K562 (cell line): ENCODE results near the gene ZNF581. TPM values are rescaled to one million over a fixed set of nuclear protein-coding genes. Genes with fewer than 3 reads are reported as not detected.

Experiments
- ATAC-seq: fragments of 200-7000 bp; cut with Tn5 transposase; 3 replicates; pipeline ENCODE4 v1.9.1; 2020; ENCODE audit warnings: moderate library complexity
- BruUV-seq: library from RNA; stranded (reverse); fragments of 400-500 nt; replicated peaks from 2 replicates; lab custom pipeline; 2021; lab: Mats Ljungman, UMichigan
- CTCF ChIA-PET: fragments of 300-600 bp; formaldehyde crosslinking; extraction: SDS; loops from one replicate; lab custom pipeline; 2021; ENCODE audit warnings: low intra/inter-chr PET ratio; lab: Yijun Ruan, JAX
- POLR2A ChIA-PET: fragments of 300-600, 350-650 bp; sonication (Branson Sonifier 250); formaldehyde crosslinking; extraction: SDS; loops from one replicate; lab custom pipeline; 2021; ENCODE audit warnings: antibody characterized with exemption, inconsistent platforms; lab: Yijun Ruan, JAX
- DNase-seq, 4 experiments: peaks; one replicate each; pipeline versions ENCODE4 v3.0.0 to v3.0.0-alpha.2; 2011 to 2018; ENCODE audit warnings: low spot score in 3 of 4, mixed read lengths in 3 of 4; ENCODE audit errors: extremely low read depth in 1 of 4
- FAIRE-seq: peaks from 2 replicates; lab custom pipeline; 2011; peaks lifted over from hg19 to GRCh38; lab: Jason Lieb, UNC
- H2AFZ ChIP-seq: 2 replicates; pipeline ENCODE4 v1.6.0; 2011; ENCODE audit warnings: low read depth, low read length, control low read depth, inconsistent platforms
- H3K27ac ChIP-seq: fragments of 200-600 bp; 3 replicates; pipeline ENCODE4 v1.8.0; 2011; ENCODE audit warnings: low read depth, mild to moderate bottlenecking, control low read depth, inconsistent platforms, low read length, moderate library complexity, mixed read lengths; ENCODE audit errors: extremely low read depth
- H3K27me3 ChIP-seq, 2 experiments: fragments of 300-600 bp in 1 of 2; 2 replicates in 1 of 2; 3 replicates in 1 of 2; pipeline versions ENCODE4 v1.6.0 to v1.8.0; 2011; ENCODE audit warnings: inconsistent platforms in 2 of 2, low read length in 2 of 2, mild to moderate bottlenecking in 1 of 2, mixed read lengths in 1 of 2, moderate library complexity in 1 of 2; ENCODE audit not compliant: control insufficient read depth in 2 of 2, insufficient read depth in 2 of 2
- H3K36me3 ChIP-seq: fragments of 300-600 bp; 3 replicates; pipeline ENCODE4 v1.8.0; 2011; ENCODE audit warnings: mild to moderate bottlenecking, low read length, inconsistent platforms; ENCODE audit not compliant: control insufficient read depth, insufficient read depth
- H3K4me1 ChIP-seq, 2 experiments: fragments of 200-600 bp in 1 of 2; replicated peaks in 1 of 2; 2 replicates in 1 of 2; 3 replicates in 1 of 2; pipeline versions ENCODE4 v1.5.1 to v1.8.0; 2011; ENCODE audit warnings: inconsistent platforms in 2 of 2, low read length in 2 of 2, mild to moderate bottlenecking in 1 of 2, mixed read lengths in 1 of 2, moderate library complexity in 1 of 2; ENCODE audit not compliant: control insufficient read depth in 2 of 2, insufficient read depth in 2 of 2
- H3K4me2 ChIP-seq: 2 replicates; pipeline ENCODE4 v1.6.1; 2011; ENCODE audit warnings: low read length, control low read depth, inconsistent platforms, mixed read lengths; ENCODE audit not compliant: insufficient read depth
- H3K4me3 ChIP-seq: fragments of 200-600 bp; sonication (generic), shearing (Covaris generic); 2 replicates; pipeline ENCODE4 v1.5.1; 2016; ENCODE audit warnings: control low read depth, inconsistent platforms
- H3K79me2 ChIP-seq: fragments of 200-600 bp; 3 replicates; pipeline ENCODE4 v1.8.0; 2011; ENCODE audit warnings: low read length, inconsistent platforms; ENCODE audit not compliant: control insufficient read depth, insufficient read depth
- H3K9ac ChIP-seq, 2 experiments: 2 replicates each; pipeline versions ENCODE4 v1.6.0 to v1.6.1; 2011; ENCODE audit warnings: low read depth in 2 of 2, low read length in 2 of 2, control low read depth in 1 of 2, inconsistent platforms in 1 of 2, mild to moderate bottlenecking in 1 of 2, mixed read lengths in 1 of 2; ENCODE audit not compliant: insufficient read depth in 1 of 2
- H3K9me1 ChIP-seq: one replicate; pipeline ENCODE4 v1.6.0; 2011; ENCODE audit warnings: inconsistent platforms, mild to moderate bottlenecking, low read length, moderate library complexity; ENCODE audit not compliant: control insufficient read depth, insufficient read depth
- H3K9me3 ChIP-seq: replicated peaks from 2 replicates; pipeline ENCODE4 v1.5.1; 2011; ENCODE audit warnings: low read depth, low read length, inconsistent platforms; ENCODE audit not compliant: control insufficient read depth, insufficient read depth
- H4K20me1 ChIP-seq: replicated peaks from 2 replicates; pipeline ENCODE4 v1.6.1; 2011; ENCODE audit warnings: low read length, inconsistent platforms, mixed read lengths; ENCODE audit not compliant: control insufficient read depth, insufficient read depth
- ETS2 ChIP-seq: IDR thresholded peaks from 2 replicates; pipeline ENCODE4 v1.6.1; 2016; ENCODE audit warnings: borderline replicate concordance, missing genetic modification characterization, mild to moderate bottlenecking, moderate library complexity, missing compliant biosample characterization; ENCODE audit not compliant: poor library complexity, severe bottlenecking
- GTF2A2 ChIP-seq: IDR thresholded peaks from 2 replicates; pipeline ENCODE4 v1.6.1; 2016; ENCODE audit warnings: mild to moderate bottlenecking, missing genetic modification characterization, missing compliant biosample characterization
- GTF2F1 ChIP-seq: IDR thresholded peaks from 2 replicates; pipeline ENCODE4 v1.6.1; 2011; ENCODE audit warnings: low read depth, low read length, improper control_type of control experiment
- HNRNPL ChIP-seq: fragments of 200-400 bp; formaldehyde crosslinking; IDR thresholded peaks from 2 replicates; pipeline ENCODE4 v1.6.1; 2017; ENCODE audit warnings: low read depth, mild to moderate bottlenecking, low read length
- PHF21A ChIP-seq: fragments of 450-650 bp; IDR thresholded peaks from 2 replicates; pipeline ENCODE4 v1.6.1; 2017; ENCODE audit warnings: low read depth, borderline replicate concordance
- PHF8 ChIP-seq: fragments of 200-600 bp; sonication (generic); IDR thresholded peaks from 2 replicates; pipeline ENCODE4 v1.6.1; 2012; ENCODE audit warnings: mixed run types, mild to moderate bottlenecking, inconsistent platforms, low read length, moderate library complexity, borderline replicate concordance
- POLR2G ChIP-seq: fragments of 200-400 bp; formaldehyde crosslinking; IDR thresholded peaks from 2 replicates; pipeline ENCODE4 v1.6.1; 2017; ENCODE audit warnings: low read depth, mild to moderate bottlenecking, antibody characterized with exemption, low read length, moderate library complexity
- RBFOX2 ChIP-seq: fragments of 200-400 bp; formaldehyde crosslinking; IDR thresholded peaks from 2 replicates; pipeline ENCODE4 v1.6.1; 2017; ENCODE audit warnings: low read depth, mild to moderate bottlenecking, low read length, moderate library complexity
- RUNX1 ChIP-seq: sonication (generic); IDR thresholded peaks from 2 replicates; pipeline ENCODE4 v1.6.1; 2016; ENCODE audit warnings: antibody characterized with exemption, low read depth
- TOE1 ChIP-seq, 2 experiments: fragments of 450-650 bp in 1 of 2; sonication (generic) in 1 of 2; formaldehyde crosslinking in 1 of 2; IDR thresholded peaks; 2 replicates each; pipeline versions ENCODE4 v1.7.1 to v1.8.0; 2016 to 2022; ENCODE audit warnings: borderline replicate concordance in 2 of 2, mild to moderate bottlenecking in 2 of 2, antibody characterized with exemption in 1 of 2, inconsistent platforms in 1 of 2, low read depth in 1 of 2, missing genetic modification reagents in 1 of 2, moderate library complexity in 1 of 2
- ZBTB33 ChIP-seq: sonication (generic); formaldehyde crosslinking; IDR thresholded peaks from 2 replicates; pipeline ENCODE4 v1.8.1; 2023; ENCODE audit warnings: mild to moderate bottlenecking, missing genetic modification reagents
- WGBS: fragments of 100-300 bp; shearing (Covaris generic); methylation state at CpG from one replicate; pipeline ENCODE4 v1.1.6; 2016; ENCODE audit warnings: low coverage, mixed read lengths; ENCODE audit not compliant: insufficient coverage; ENCODE audit errors: missing lambda C conversion rate; 5-methylcytosine and 5-hydroxymethylcytosine counted together
- in situ Hi-C: fragments of 300-500 bp; cut with MboI; formaldehyde crosslinking; loops from 4 replicates; pipeline ENCODE4 v1.15.0; 2018; ENCODE audit warnings: inconsistent platforms, mixed read lengths
- intact Hi-C: fragments of 100-400 bp; cut with micrococcal nuclease; formaldehyde crosslinking; loops from 2 replicates; pipeline ENCODE4 v1.14.2; 2022
- polyA plus RNA-seq, 8 experiments: library from polyadenylated mRNA; depleted of rRNA in 4 of 8; stranded (reverse) in 5 of 8; unstranded in 3 of 8; fragments of >200 nt; fragmentation: Nextera tagmentation in 2 of 8; fragmentation: Illumina TruSeq in 1 of 8; extraction: Ambion mirVana in 2 of 8; extraction: Trizol in 1 of 8; gene quantifications; 2 replicates each; pipeline versions ENCODE4 v1.2.1 to v1.2.3, GENCODE V29; 2011 to 2014; ENCODE audit warnings: inconsistent platforms in 1 of 8, missing spikeins in 1 of 8
- total RNA-seq, 7 experiments: library from RNA; depleted of rRNA in 6 of 7; stranded (reverse); fragments of >200 nt in 6 of 7; fragmentation: Illumina TruSeq in 2 of 7; extraction: Trizol in 2 of 7; gene quantifications; 2 replicates each; pipeline versions ENCODE4 v1.2.1 to v1.2.3, GENCODE V29; 2011 to 2021; ENCODE audit warnings: low replicate concordance in 1 of 7
- TF ChIP-seq, protein P1 (sequence below): fragments of 450-650 bp; formaldehyde crosslinking; IDR thresholded peaks from 2 replicates; pipeline ENCODE4 v1.4.0; 2022; ENCODE audit warnings: mild to moderate bottlenecking, moderate library complexity

Gene ZNF581
- total and polyA plus RNA-seq, 9 of the 15 experiments (the other 6 are each of a cell fraction or from before 2014, with no cell fraction given): 2.4 to 39.4 (median 15.4) TPM

DNA sequence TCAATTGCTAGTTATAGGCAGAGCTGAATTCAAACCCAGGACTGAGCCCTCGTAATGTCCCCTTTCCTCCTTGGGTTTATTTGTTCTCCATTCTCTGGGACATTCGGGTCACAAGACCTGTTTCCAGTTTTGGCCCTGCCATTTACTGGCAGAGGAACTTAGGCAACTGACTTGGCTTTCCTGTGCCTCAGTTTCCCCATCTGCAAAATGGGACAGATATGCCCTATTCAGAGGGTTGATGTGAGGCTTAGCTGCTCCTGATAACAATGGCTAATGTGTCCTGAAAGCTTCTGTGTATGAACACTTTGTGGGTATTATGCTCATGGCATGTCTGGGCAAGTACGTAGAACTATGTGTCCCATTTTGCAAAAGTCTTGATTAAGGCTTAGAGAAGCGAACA lies 42.4 kb upstream of the ZNF581 start (continued):
- TF ChIP-seq, protein P1, sequence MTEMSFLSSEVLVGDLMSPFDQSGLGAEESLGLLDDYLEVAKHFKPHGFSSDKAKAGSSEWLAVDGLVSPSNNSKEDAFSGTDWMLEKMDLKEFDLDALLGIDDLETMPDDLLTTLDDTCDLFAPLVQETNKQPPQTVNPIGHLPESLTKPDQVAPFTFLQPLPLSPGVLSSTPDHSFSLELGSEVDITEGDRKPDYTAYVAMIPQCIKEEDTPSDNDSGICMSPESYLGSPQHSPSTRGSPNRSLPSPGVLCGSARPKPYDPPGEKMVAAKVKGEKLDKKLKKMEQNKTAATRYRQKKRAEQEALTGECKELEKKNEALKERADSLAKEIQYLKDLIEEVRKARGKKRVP (CRISPR knock-in tag): no peak
- TF ChIP-seq PHF21A: no peak
- no peak for TF ChIP-seq PHF8
- TF ChIP-seq, all 486 proteins: peak for 12

DNA sequence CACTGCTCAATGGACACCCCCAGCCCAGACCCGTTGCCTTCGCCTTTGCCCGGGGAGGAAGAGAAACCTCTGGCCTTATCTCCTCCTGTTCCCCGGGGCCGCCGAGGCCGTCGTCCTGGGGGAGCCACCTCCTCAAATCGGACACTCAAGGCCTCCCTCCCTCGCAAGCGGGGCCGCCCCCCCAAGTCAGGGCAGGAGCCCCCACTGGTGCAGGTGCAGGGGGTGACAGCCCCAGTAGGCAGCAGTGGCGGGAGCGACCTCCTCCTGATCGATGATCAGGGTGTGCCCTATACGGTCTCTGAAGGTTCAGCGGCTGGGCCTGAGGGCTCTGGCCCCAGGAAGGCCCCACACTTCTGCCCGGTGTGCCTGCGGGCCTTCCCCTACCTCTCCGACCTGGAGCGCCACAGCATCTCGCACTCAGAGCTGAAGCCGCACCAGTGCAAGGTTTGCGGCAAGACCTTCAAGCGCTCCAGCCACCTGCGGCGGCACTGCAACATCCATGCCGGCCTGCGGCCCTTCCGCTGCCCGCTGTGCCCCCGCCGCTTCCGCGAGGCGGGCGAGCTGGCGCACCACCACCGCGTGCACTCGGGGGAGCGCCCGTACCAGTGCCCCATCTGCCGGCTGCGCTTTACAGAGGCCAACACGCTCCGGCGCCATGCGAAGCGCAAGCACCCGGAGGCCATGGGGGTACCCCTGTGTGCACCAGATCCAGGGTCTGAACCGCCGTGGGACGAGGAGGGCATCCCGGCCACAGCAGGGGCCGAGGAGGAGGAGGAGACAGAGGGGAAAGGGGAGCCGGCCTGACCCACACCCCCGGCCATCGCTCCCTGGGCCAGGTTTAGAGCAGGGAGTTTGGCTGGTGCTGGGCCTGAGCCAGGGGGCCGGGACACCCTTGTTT lies 41.1 kb upstream of the ZNF581 start:
- no TSS peak for BruUV-seq
- in situ Hi-C loops (no loop called here), intact Hi-C loops (no loop called here)
- CTCF ChIA-PET: no interaction called here
- H3K79me2 ChIP-seq: peaks cover 34% of the 10 kb centered on the region
- H2AFZ ChIP-seq: no peak overlapping the region
- H3K4me1 ChIP-seq: peaks cover 32 to 50% of the 10 kb centered on the region in 2 experiments
- H3K9me1 ChIP-seq: no peaks in the 10 kb centered on the region
- POLR2A ChIA-PET: no interaction called here
- TF ChIP-seq HNRNPL (0 out of 2 replicates have a peak, but pooled peaks have one; percentile 26), RBFOX2 (peak; percentile 46), POLR2G (peak; percentile 26; the same call in 1 of the 2 replicates), GTF2F1 (no peak), RUNX1 (no peak), TOE1 (IDR thresholded peaks at IDR 0.05; ENCODE audit: borderline replicate concordance) (no peak), TOE1 (CRISPR knock-in tag; IDR thresholded peaks at IDR 0.05; ENCODE audit: borderline replicate concordance, low read depth) (no peak), ZBTB33 (peak; percentile 78; the same call in 1 of the 2 replicates), GTF2A2 (tag) (no peak), ETS2 (tag) (no peak)
- DNase-seq (no peak), ATAC-seq (no peak), FAIRE-seq (no peak)
- H3K36me3 ChIP-seq: peaks cover 7% of the 10 kb centered on the region; the same call in 2 of the 3 replicates
- peak overlapping the region in 1 of 2 experiments; percentile 62; a peak in 2 of 4 replicates for H3K9ac ChIP-seq
- H3K4me3 ChIP-seq: no peak overlapping the region
- no peak overlapping the region for H3K4me2 ChIP-seq
- no peak overlapping the region for H3K27ac ChIP-seq
- H3K27me3 ChIP-seq: no peaks in the 10 kb centered on the region
- H4K20me1 ChIP-seq: no peaks in the 10 kb centered on the region
- H3K9me3 ChIP-seq: 0 out of 2 replicates have a peak, but pooled peaks cover 2% of the 10 kb centered on the region
- 88% methylated on average over 37 of the region's 60 CpGs for WGBS
